Measurements from ENCODE around the gene ABCA4. TPM values are rescaled to one million over a fixed set of nuclear protein-coding genes. Genes with fewer than 3 reads are reported as not detected.
"Not testable (repeated sequence)": the region's sequence is repeated elsewhere in the genome, so short reads cannot be mapped to it uniquely, and the experiment has no call there.

The ABCA4 gene
- total and polyA plus RNA-seq, 5 experiments from 2014 or later = not detected

DNA sequence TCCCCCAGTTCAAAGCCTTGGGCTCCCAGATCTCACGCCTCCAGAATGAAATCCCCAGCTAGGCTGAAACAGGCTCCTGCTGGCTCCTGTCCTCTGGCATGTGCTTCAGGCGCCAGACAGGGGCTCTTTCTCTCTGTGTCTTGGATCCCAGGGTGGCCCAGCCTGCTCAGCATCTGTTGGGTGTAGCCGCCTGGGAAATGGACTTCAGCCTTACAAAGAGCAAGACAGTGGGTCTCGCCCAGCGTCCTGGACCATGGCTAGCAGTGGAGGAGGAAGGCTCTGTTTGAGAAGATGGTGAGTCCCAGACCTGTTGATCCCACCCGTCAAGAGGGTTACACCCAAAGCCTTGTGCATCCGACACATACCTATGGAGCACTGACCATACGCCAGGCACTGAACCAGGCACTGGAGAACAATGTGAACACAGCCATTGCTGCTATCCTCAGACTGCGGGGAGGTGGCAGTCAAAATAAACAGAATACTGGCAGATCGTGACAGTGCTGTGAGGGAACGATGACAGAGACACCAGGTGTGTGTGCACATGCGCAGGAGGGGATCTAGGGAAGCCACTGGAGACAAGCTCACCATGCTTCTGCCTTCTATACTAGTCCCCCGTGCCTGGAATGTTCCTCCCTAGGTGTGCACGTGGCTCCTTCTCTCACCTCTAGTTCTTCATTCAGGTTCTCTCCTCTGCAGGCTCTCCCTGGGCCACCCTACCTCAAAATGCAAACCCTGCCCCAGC, 118.7 kb downstream of the ABCA4 start:
- H3K27ac Mint-ChIP-seq = no peak overlapping the region
- POLR2A ChIA-PET = no interaction called here

DNA sequence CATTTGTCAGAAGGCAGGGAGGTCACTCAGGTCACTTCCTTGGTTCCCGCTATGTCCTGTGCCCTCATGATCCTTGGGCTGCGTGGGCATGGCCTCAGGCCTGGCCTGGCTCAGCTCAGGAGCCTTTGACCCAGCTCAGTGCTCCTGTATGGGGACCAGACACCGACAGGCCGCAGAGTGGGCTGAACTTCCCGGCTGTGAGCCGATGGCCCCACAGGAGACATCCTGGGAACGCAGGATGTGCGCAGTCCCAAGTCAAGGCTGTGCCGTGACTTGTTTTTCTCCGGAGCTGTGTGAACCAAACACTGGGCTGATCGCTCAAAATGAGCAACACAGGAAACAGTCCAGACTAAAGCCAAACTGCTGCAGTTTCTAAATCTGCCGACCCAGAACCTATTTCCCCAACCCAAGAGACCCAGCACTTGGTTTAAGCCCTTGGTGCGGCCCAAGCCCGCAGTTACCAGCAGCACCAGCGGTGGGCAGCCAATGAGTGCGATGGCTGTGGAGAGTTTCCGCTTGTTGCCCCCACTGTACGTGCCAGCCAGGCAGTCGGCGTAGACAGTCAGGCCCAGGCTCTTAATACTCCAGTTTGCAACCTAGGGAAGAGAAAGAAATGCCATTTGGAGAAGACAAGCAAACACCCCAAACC, 119.4 kb downstream of the ABCA4 start:
- Mint-ChIP-seq H3K4me3 (no peak overlapping the region), H3K36me3 (no peaks in the 10 kb centered on the region), H3K4me1 (no peaks in the 10 kb centered on the region), H3K9me3 (no peaks in the 10 kb centered on the region), H3K27me3 (peaks cover 12 to 25% (median 18%) of the 10 kb centered on the region in 5 donors), H3K27ac (no peak overlapping the region)
- DNase-seq (no peak), ATAC-seq (no peak)
- POLR2A ChIA-PET = no interaction called here

More for the DNA sequence above, 118.7 kb downstream of the ABCA4 start:
- Mint-ChIP-seq H3K27me3 (peaks cover 8 to 21% (median 18%) of the 10 kb centered on the region in 5 donors), H3K4me1 (no peaks in the 10 kb centered on the region), H3K9me3 (no peaks in the 10 kb centered on the region), H3K4me3 (no peak overlapping the region), H3K36me3 (no peaks in the 10 kb centered on the region)
- ATAC-seq (no peak), DNase-seq (no peak)

DNA sequence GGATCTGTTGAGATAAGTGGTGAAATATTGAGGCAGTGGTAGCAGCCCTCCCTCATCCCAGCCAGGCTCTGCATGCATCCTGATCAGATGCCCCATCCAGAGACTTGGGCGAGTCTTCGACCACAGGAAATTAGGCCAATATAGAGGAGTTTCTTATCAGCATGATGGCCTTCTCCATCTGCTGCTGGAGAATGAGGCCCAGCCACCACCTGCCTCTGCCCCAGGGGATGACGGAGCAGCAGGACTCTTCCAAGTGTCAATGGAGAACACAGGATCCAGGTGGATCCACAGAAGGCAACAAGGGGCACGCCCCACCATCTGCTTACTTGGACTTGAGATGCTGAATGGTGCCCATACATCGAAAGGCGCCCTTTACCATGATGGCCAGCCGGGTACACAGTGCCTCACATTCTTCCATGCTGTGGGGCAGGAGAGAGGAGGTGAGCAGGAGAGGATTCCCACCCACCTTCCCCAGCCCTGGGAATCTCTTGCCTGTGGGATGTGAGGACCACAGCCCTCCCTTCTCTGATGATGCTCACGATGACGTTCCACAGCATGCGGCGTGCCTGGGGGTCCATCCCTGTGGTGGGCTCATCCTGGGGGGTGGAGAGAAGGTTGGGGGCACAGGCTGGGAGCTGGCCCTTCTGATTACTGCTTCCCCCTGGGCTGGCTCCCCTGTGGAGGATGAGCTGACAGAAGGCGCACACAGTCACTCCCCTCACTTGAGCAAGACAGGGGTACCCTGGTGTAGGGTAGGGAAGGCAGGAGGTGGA, 120.3 kb downstream of the ABCA4 start:
- Mint-ChIP-seq H3K9me3 (no peaks in the 10 kb centered on the region), H3K27me3 (peaks cover 12 to 25% (median 18%) of the 10 kb centered on the region in 5 donors), H3K4me3 (no peak overlapping the region), H3K4me1 (no peaks in the 10 kb centered on the region), H3K27ac (no peak overlapping the region), H3K36me3 (no peaks in the 10 kb centered on the region)
- no peak for DNase-seq
- ATAC-seq = no peak
- POLR2A ChIA-PET = no interaction called here

DNA sequence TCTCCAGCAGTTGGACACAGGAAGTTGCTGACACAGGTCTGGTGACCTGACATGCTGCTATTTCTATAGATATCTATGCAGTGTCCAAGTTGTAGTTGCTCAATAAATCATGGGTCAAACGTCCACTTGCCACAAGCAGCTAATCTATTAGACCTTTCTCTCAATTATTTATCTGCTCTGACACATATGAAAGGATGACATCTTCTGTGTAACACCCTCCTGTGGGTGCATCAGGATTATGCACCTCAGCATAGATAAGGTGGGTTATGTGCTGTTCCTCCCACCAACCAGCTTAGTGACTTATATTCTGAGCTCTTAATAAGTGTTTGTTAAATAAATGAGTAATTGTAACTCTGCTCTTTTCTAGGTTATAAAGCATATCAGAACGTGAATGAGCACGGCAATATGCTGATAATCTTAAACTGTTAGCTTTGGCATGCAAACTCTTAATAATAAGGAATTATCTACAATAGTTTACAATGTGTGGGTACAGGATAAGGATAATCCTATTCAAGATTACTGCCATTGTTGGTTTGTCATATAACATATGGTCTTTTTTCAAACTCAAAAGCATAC, 121.0 kb downstream of the ABCA4 start:
- ATAC-seq = no peak
- Mint-ChIP-seq H3K4me3 (no peak overlapping the region), H3K27me3 (peaks cover 10 to 25% (median 18%) of the 10 kb centered on the region in 5 donors), H3K36me3 (no peaks in the 10 kb centered on the region), H3K27ac (no peak overlapping the region), H3K4me1 (no peaks in the 10 kb centered on the region), H3K9me3 (no peaks in the 10 kb centered on the region)
- DNase-seq = no peak
- POLR2A ChIA-PET = no interaction called here

DNA sequence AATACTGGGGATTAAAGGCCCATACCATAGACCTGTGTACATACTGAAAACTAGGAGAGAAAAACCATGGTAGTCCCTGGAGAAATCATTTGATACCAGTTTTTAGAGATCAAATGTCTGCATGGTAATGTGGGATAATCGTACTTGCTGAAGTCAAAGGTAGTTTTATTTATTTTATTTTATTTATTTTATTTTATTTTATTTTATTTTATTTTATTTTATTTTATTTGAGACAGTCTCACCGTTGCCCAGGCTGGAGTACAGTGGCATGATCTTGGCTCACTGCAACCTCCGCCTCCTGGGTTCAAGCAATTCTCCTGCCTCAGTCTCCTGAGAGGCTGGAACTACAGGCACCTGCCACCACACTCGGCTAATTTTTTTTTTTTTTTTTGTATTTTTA, 122.4 kb downstream of the ABCA4 start:
- DNase-seq, H3K27ac Mint-ChIP-seq, ATAC-seq, POLR2A ChIA-PET, H3K9me3 Mint-ChIP-seq, H3K4me1 Mint-ChIP-seq, H3K4me3 Mint-ChIP-seq, H3K36me3 Mint-ChIP-seq: not testable (repeated sequence)
- H3K27me3 Mint-ChIP-seq = peaks cover 7 to 24% (median 23%) of the 10 kb centered on the region in 5 donors

DNA sequence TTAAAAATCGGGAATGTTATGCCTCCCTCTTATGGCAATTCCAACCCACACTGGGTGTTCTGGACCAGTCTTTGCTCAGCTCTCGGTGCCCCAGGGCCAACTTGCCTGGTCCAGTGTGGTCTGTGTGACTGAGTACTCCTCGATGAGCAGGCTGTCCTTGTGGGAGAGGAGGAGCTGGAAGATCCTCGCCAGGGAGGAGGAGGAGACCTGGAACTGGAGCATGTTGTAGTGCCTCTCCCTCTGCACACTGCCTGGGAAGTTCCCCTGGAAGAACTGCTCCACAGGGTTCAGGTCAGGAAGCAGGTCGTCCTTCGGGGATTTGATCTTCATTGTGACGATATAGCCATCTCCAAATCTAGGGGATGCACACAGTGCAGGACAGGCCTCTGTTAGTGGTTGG, 123.2 kb downstream of the ABCA4 start:
- Mint-ChIP-seq H3K9me3 (no peaks in the 10 kb centered on the region), H3K27ac (no peak overlapping the region), H3K27me3 (peaks cover 9 to 29% (median 25%) of the 10 kb centered on the region in 5 donors), H3K36me3 (no peaks in the 10 kb centered on the region), H3K4me1 (no peaks in the 10 kb centered on the region), H3K4me3 (no peak overlapping the region)
- DNase-seq (no peak), ATAC-seq (no peak)
- POLR2A ChIA-PET = interaction anchor here (0.5 to 0.7 kb wide), 2 partner anchors 33 to 800 kb away, joined by 3 to 4 read pairs; no protein-coding TSS in a partner anchor

DNA sequence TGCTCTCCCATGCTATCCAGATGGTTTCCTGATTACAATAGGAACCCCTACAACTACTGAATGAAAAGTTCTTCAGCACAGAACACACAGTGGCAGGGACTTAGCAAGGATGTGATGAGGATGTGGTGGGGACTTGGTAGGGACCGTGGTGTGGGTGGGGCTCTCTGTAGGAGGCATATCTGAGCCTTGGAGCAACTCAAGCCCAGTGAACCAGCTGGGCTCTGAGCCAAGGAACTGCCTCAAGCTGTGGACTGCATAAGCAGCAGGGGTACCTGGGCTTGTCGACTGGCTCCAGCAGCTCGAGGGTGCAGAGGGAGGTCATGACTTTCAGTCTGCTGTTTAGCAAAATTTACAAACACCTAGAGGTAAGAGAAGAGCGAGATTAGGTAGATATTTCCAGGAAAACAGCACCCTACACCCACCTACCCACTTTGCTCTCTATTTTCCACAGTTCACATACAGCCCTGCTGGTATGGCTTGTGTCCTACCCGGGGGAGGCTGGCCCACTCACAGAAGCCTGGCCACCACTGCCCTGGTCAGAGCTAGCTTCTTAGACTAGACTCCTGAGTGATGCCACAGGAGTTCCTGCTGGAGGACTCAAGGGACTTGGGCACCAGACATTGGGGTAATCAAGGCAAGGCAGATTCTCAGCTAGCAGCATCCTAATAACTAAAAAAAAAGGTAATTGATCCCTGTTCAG, 125.0 kb downstream of the ABCA4 start:
- no peak overlapping the region for H3K27ac Mint-ChIP-seq
- no peak for ATAC-seq
- DNase-seq = no peak

DNA sequence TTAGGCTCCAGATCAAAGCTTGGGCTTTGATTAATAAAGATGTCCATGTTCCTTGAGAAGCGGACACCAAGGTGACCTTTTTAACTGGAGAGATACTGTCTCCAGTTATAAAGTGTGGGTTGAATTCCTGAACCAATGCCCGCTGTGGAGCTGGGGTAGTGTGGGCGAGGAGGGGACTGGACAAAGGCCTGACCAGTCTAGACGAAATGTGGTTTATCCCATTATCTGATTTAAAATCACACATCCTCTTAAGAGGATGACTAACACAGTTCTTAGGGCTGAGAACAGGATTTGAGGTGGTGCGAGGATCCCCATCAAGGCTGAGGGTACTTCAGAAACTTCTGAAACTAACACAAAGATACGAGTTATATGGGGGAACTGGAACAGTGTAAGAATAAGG, 127.2 kb downstream of the ABCA4 start:
- Mint-ChIP-seq H3K9me3 (no peaks in the 10 kb centered on the region), H3K36me3 (no peaks in the 10 kb centered on the region), H3K27ac (no peak overlapping the region), H3K27me3 (peaks cover 12 to 41% (median 24%) of the 10 kb centered on the region in 5 donors), H3K4me1 (peaks cover 0 to 7% (median 0%) of the 10 kb centered on the region in 4 donors), H3K4me3 (no peak overlapping the region)
- POLR2A ChIA-PET = no interaction called here
- DNase-seq = no peak
- ATAC-seq = no peak

More for the DNA sequence above, 125.0 kb downstream of the ABCA4 start:
- no peak overlapping the region for H3K4me3 Mint-ChIP-seq
- H3K27me3 Mint-ChIP-seq = peaks cover 12 to 35% (median 26%) of the 10 kb centered on the region in 5 donors
- POLR2A ChIA-PET = no interaction called here
- H3K9me3 Mint-ChIP-seq = no peaks in the 10 kb centered on the region
- peaks cover 0 to 2% (median 0%) of the 10 kb centered on the region in 4 donors for H3K4me1 Mint-ChIP-seq
- no peaks in the 10 kb centered on the region for H3K36me3 Mint-ChIP-seq

DNA sequence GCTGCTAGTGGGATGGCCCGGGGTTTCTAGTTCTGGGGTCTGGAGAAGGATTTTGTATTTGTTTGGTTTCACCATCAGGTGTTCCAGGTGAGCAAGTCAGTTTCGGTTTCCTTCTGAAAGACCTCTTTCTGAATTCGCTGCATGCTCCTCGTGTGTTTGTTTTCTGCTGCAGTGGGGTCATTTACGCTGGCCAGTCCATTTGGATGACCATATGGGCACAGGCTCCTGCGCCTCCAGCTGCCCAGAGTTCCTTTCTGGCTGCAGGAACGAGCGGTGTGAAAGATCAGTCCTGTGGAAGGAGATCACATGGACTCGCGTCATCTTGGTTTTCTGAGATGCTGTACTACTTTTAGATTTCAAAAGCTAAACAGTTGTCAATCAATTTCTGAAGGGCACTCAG, 128.0 kb downstream of the ABCA4 start:
- H3K36me3 Mint-ChIP-seq = no peaks in the 10 kb centered on the region
- DNase-seq = no peak
- POLR2A ChIA-PET = no interaction called here
- no peak for ATAC-seq
- H3K9me3 Mint-ChIP-seq = no peaks in the 10 kb centered on the region
- H3K27me3 Mint-ChIP-seq = peaks cover 13 to 43% (median 24%) of the 10 kb centered on the region in 5 donors
- no peak overlapping the region for H3K27ac Mint-ChIP-seq
- H3K4me1 Mint-ChIP-seq = peaks cover 0 to 7% (median 0%) of the 10 kb centered on the region in 4 donors
- H3K4me3 Mint-ChIP-seq = no peak overlapping the region

DNA sequence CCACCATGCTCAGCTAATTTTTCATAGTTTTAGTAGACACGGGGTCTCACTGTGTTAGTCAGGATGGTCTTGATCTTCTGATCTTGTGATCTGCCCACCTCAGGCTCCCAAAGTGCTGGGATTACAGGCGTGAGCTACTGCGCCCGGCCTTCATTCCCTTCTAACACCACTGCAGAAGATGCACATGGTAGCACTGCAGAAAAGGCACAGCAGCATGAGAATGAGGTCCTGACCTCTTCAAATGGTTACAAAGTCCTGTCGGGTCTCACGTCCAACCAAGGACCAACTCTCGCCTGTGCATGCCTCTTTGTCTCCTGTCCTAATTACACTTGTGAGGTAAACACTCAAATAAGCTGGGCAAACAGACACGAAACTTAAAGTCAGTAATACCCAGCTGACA, 128.8 kb downstream of the ABCA4 start:
- no peak overlapping the region for H3K4me3 Mint-ChIP-seq
- POLR2A ChIA-PET = no interaction called here
- H3K9me3 Mint-ChIP-seq = no peaks in the 10 kb centered on the region
- peaks cover 17 to 41% (median 24%) of the 10 kb centered on the region in 5 donors for H3K27me3 Mint-ChIP-seq
- ATAC-seq (no peak), DNase-seq (no peak)
- H3K36me3 Mint-ChIP-seq = no peaks in the 10 kb centered on the region
- H3K27ac Mint-ChIP-seq = no peak overlapping the region
- peaks cover 0 to 7% (median 0%) of the 10 kb centered on the region in 4 donors for H3K4me1 Mint-ChIP-seq

DNA sequence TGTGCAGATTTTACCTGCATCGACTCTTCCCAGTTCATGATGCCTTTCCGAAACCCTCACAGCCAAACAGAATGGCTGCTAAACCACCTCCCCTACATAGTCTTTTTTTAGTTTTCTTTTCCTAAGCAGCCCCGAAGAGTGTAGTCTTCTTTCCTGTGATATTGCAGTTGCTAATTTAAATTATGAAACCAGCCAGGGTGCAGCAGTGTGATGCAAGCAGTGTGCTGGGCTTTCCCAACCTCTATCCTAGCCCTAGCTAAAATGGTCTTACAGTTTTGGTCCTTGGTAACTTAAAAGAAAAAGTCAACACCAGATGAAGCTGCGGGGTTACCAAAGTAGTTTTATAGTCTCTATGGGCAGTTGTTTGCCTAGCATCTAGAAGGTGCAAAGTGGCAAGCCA, 129.7 kb downstream of the ABCA4 start:
- H3K27me3 Mint-ChIP-seq = peaks cover 13 to 41% (median 21%) of the 10 kb centered on the region in 5 donors
- H3K9me3 Mint-ChIP-seq = no peaks in the 10 kb centered on the region
- H3K4me3 Mint-ChIP-seq = no peak overlapping the region
- DNase-seq (no peak), ATAC-seq (no peak)
- POLR2A ChIA-PET = no interaction called here
- H3K36me3 Mint-ChIP-seq = no peaks in the 10 kb centered on the region
- no peak overlapping the region for H3K27ac Mint-ChIP-seq
- H3K4me1 Mint-ChIP-seq = peaks cover 0 to 7% (median 0%) of the 10 kb centered on the region in 4 donors

DNA sequence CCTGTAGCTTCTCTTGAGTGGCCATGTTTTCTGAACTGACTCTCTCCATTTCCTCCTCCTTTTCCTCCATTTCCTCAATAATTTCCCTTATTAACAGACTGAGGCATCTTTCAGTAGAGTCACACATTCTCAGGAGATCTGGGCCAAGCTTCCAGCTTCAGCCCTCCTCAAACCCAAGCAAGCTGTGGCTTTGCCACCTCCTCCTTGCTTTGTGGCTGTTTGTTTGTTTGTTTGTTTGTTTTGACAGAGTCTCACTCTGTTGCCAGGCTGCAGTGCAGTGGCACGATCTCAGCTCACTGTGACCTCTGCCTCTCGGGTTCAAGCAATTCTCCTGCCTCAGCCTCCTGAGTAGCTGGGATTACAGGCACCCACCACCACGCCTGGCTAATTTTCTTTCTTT, 130.5 kb downstream of the ABCA4 start:
- H3K4me1 Mint-ChIP-seq, H3K4me3 Mint-ChIP-seq, POLR2A ChIA-PET, H3K36me3 Mint-ChIP-seq, DNase-seq, ATAC-seq, H3K9me3 Mint-ChIP-seq, H3K27ac Mint-ChIP-seq: not testable (repeated sequence)
- peaks cover 13 to 43% (median 23%) of the 10 kb centered on the region in 5 donors for H3K27me3 Mint-ChIP-seq
